HepG2 (cell line): ENCODE data around the gene MBOAT7. TPM values are rescaled to one million over a fixed set of nuclear protein-coding genes. Genes with fewer than 3 reads are reported as not detected.

Experiments
- BHLHE40 ChIP-seq: IDR thresholded peaks from 2 replicates; pipeline ENCODE4 v1.6.1; 2011; ENCODE audit warnings: low read length, improper control_type of control experiment
- GATA4 ChIP-seq: sonication (generic); IDR thresholded peaks from 2 replicates; pipeline ENCODE4 v1.6.1; 2016; ENCODE audit warnings: antibody characterized with exemption, low read depth, borderline replicate concordance
- HOXA3 ChIP-seq: sonication (generic); formaldehyde crosslinking; IDR thresholded peaks from 2 replicates; pipeline ENCODE4 v1.5.0; 2020; ENCODE audit warnings: missing genetic modification reagents
- MBNL3 ChIP-seq: fragments of 250-450 bp; sonication (Bioruptor Pico); conservative IDR thresholded peaks from 2 replicates; pipeline ENCODE4 v1.8.0; 2022; ENCODE audit warnings: mild to moderate bottlenecking, inconsistent platforms
- MZF1 ChIP-seq: sonication (generic); formaldehyde crosslinking; IDR thresholded peaks from 2 replicates; pipeline ENCODE4 v1.8.1; 2023; ENCODE audit warnings: mild to moderate bottlenecking, missing genetic modification reagents, borderline replicate concordance
- POLR2AphosphoS5 ChIP-seq: IDR thresholded peaks from 2 replicates; pipeline ENCODE4 v1.6.1; 2012; ENCODE audit warnings: low read depth, low read length
- RFX5 ChIP-seq: IDR thresholded peaks from 2 replicates; pipeline ENCODE4 v1.6.1; 2011; ENCODE audit warnings: low read depth, low read length, improper control_type of control experiment
- SPEN ChIP-seq: sonication (generic); formaldehyde crosslinking; IDR thresholded peaks from 2 replicates; pipeline ENCODE4 v1.5.1; 2020; ENCODE audit warnings: low read depth, mild to moderate bottlenecking, missing genetic modification reagents
- XRCC5 ChIP-seq: fragments of 200-400 bp; formaldehyde crosslinking; optimal IDR thresholded peaks from 2 replicates; pipeline ENCODE3; 2017; ENCODE audit warnings: mild to moderate bottlenecking, low read length
- polyA plus RNA-seq, 8 experiments: library from polyadenylated mRNA; depleted of rRNA in 3 of 8; stranded (reverse) in 7 of 8; unstranded in 1 of 8; fragments of >200 nt; fragmentation: Illumina TruSeq in 4 of 8; extraction: Trizol in 4 of 8; gene quantifications; 2 replicates each; pipeline versions ENCODE4 v1.2.1 to v1.2.3, GENCODE V29; 2011 to 2016; ENCODE audit warnings: low read depth in 4 of 8, missing spikeins in 1 of 8, mixed read lengths in 1 of 8; ENCODE audit not compliant: insufficient read depth in 1 of 8
- total RNA-seq, 5 experiments: library from RNA; depleted of rRNA; stranded (reverse); fragments of >200 nt; fragmentation: Illumina TruSeq; extraction: Trizol; gene quantifications; 2 replicates each; pipeline ENCODE4 v1.2.3, GENCODE V29; 2016; ENCODE audit warnings: low read depth in 1 of 5
- TF ChIP-seq, protein P1 (sequence below): sonication (generic); formaldehyde crosslinking; conservative IDR thresholded peaks from 2 replicates; pipeline ENCODE4 v1.8.0; 2022; ENCODE audit warnings: missing genetic modification reagents
- TF ChIP-seq, protein P2 (sequence below): IDR thresholded peaks from 2 replicates; pipeline ENCODE4 v1.6.1; 2016; ENCODE audit warnings: control low read depth
- TF ChIP-seq, protein P3 (sequence below): sonication (generic); formaldehyde crosslinking; IDR thresholded peaks from 2 replicates; pipeline ENCODE4 v1.8.0; 2022; ENCODE audit warnings: low read depth, missing genetic modification reagents
- TF ChIP-seq, protein P4 (sequence below): sonication (generic); formaldehyde crosslinking; IDR thresholded peaks from 2 replicates; pipeline ENCODE4 v1.8.1; 2023; ENCODE audit warnings: mild to moderate bottlenecking, missing genetic modification reagents
- TF ChIP-seq, protein P5 (sequence below): IDR thresholded peaks from 2 replicates; pipeline ENCODE4 v1.6.1; 2012; ENCODE audit warnings: inconsistent platforms
- TF ChIP-seq, protein P6 (sequence below): sonication (generic); formaldehyde crosslinking; IDR thresholded peaks from 2 replicates; pipeline ENCODE4 v1.4.0; 2020; ENCODE audit warnings: missing genetic modification reagents
- TF ChIP-seq, protein P7 (sequence below): sonication (generic); formaldehyde crosslinking; IDR thresholded peaks from 2 replicates; pipeline ENCODE4 v1.5.1; 2020; ENCODE audit warnings: mild to moderate bottlenecking, missing genetic modification reagents, moderate library complexity

Gene MBOAT7
- total and polyA plus RNA-seq, 2 of the 13 experiments (the other 11 are each of a cell fraction or from before 2014, with no cell fraction given), result 22.2 to 25.5 TPM

DNA sequence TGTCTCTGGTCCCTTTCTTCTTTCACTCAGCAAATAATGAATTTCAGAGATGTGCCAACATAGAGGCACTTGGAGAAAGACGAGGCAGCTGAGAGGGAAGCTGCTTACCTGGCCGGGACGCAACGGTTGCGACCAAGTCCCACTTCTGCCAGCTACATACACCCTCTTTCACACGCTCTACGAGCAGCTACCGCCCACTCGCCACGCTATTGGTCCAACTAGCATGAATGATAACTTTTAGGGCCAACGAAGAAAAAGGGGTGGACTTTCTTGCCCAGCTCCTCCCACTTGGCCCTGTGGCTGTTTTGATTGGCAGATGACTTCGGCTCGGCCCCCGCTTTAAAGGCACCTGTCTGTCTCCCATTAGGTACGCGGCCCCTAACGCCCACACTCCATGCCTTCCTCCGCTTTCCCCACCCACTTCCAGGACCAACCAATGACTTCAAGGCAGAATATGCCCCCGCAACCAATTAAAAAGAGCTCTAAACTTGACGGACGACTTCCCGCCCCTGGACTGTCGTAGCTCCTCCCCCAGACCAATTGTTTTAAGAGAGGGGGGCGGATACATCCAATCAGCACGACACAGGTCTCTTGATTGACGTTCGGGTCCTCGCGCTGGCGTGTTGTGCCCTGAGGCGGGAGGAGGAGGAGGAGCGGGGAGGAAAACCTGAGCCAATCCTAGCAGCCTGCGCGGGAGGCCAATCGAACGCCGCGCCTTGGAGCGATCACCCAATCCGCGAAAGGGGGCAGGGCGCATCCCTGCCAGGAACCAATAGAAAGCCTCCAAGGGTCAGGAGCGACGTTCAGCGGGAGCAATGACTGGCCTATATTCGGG lies 52.3 kb downstream of the MBOAT7 start (continued):
- TF ChIP-seq, protein P1, sequence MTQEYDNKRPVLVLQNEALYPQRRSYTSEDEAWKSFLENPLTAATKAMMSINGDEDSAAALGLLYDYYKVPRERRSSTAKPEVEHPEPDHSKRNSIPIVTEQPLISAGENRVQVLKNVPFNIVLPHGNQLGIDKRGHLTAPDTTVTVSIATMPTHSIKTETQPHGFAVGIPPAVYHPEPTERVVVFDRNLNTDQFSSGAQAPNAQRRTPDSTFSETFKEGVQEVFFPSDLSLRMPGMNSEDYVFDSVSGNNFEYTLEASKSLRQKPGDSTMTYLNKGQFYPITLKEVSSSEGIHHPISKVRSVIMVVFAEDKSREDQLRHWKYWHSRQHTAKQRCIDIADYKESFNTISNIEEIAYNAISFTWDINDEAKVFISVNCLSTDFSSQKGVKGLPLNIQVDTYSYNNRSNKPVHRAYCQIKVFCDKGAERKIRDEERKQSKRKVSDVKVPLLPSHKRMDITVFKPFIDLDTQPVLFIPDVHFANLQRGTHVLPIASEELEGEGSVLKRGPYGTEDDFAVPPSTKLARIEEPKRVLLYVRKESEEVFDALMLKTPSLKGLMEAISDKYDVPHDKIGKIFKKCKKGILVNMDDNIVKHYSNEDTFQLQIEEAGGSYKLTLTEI, result no peak
- TF ChIP-seq, protein P2, sequence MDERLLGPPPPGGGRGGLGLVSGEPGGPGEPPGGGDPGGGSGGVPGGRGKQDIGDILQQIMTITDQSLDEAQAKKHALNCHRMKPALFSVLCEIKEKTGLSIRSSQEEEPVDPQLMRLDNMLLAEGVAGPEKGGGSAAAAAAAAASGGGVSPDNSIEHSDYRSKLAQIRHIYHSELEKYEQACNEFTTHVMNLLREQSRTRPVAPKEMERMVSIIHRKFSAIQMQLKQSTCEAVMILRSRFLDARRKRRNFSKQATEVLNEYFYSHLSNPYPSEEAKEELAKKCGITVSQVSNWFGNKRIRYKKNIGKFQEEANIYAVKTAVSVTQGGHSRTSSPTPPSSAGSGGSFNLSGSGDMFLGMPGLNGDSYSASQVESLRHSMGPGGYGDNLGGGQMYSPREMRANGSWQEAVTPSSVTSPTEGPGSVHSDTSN (CRISPR knock-in tag), result peak; percentile 94
- TF ChIP-seq POLR2AphosphoS5 (peak; percentile 93), HOXA3 (CRISPR knock-in tag) (peak; percentile 16; the same call in 1 of the 2 replicates), XRCC5 (peak; percentile 53), GATA4 (peak; percentile 65; the same call in 1 of the 2 replicates), SPEN (peak; percentile 35; the same call in 1 of the 2 replicates), BHLHE40 (no peak), MBNL3 (CRISPR knock-in tag) (no peak), RFX5 (peak; percentile 43; the same call in 1 of the 2 replicates), MZF1 (CRISPR knock-in tag) (no peak)
- TF ChIP-seq, protein P3, sequence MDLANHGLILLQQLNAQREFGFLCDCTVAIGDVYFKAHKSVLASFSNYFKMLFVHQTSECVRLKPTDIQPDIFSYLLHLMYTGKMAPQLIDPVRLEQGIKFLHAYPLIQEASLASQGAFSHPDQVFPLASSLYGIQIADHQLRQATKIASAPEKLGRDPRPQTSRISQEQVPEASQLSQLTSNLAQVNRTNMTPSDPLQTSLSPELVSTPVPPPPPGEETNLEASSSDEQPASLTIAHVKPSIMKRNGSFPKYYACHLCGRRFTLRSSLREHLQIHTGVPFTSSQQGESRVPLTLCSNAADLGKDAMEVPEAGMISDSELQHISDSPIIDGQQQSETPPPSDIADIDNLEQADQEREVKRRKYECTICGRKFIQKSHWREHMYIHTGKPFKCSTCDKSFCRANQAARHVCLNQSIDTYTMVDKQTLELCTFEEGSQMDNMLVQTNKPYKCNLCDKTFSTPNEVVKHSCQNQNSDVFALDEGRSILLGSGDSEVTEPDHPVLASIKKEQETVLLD, result no peak
- TF ChIP-seq, protein P4, sequence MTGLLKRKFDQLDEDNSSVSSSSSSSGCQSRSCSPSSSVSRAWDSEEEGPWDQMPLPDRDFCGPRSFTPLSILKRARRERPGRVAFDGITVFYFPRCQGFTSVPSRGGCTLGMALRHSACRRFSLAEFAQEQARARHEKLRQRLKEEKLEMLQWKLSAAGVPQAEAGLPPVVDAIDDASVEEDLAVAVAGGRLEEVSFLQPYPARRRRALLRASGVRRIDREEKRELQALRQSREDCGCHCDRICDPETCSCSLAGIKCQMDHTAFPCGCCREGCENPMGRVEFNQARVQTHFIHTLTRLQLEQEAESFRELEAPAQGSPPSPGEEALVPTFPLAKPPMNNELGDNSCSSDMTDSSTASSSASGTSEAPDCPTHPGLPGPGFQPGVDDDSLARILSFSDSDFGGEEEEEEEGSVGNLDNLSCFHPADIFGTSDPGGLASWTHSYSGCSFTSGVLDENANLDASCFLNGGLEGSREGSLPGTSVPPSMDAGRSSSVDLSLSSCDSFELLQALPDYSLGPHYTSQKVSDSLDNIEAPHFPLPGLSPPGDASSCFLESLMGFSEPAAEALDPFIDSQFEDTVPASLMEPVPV (CRISPR knock-in tag), result 0 out of 2 replicates have a peak, but pooled peaks have one; percentile 12
- TF ChIP-seq, protein P5, sequence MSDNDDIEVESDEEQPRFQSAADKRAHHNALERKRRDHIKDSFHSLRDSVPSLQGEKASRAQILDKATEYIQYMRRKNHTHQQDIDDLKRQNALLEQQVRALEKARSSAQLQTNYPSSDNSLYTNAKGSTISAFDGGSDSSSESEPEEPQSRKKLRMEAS, result 0 out of 2 replicates have a peak, but pooled peaks have one; percentile 9
- TF ChIP-seq, protein P6, sequence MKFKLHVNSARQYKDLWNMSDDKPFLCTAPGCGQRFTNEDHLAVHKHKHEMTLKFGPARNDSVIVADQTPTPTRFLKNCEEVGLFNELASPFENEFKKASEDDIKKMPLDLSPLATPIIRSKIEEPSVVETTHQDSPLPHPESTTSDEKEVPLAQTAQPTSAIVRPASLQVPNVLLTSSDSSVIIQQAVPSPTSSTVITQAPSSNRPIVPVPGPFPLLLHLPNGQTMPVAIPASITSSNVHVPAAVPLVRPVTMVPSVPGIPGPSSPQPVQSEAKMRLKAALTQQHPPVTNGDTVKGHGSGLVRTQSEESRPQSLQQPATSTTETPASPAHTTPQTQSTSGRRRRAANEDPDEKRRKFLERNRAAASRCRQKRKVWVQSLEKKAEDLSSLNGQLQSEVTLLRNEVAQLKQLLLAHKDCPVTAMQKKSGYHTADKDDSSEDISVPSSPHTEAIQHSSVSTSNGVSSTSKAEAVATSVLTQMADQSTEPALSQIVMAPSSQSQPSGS (CRISPR knock-in tag), result no peak
- TF ChIP-seq, protein P7, sequence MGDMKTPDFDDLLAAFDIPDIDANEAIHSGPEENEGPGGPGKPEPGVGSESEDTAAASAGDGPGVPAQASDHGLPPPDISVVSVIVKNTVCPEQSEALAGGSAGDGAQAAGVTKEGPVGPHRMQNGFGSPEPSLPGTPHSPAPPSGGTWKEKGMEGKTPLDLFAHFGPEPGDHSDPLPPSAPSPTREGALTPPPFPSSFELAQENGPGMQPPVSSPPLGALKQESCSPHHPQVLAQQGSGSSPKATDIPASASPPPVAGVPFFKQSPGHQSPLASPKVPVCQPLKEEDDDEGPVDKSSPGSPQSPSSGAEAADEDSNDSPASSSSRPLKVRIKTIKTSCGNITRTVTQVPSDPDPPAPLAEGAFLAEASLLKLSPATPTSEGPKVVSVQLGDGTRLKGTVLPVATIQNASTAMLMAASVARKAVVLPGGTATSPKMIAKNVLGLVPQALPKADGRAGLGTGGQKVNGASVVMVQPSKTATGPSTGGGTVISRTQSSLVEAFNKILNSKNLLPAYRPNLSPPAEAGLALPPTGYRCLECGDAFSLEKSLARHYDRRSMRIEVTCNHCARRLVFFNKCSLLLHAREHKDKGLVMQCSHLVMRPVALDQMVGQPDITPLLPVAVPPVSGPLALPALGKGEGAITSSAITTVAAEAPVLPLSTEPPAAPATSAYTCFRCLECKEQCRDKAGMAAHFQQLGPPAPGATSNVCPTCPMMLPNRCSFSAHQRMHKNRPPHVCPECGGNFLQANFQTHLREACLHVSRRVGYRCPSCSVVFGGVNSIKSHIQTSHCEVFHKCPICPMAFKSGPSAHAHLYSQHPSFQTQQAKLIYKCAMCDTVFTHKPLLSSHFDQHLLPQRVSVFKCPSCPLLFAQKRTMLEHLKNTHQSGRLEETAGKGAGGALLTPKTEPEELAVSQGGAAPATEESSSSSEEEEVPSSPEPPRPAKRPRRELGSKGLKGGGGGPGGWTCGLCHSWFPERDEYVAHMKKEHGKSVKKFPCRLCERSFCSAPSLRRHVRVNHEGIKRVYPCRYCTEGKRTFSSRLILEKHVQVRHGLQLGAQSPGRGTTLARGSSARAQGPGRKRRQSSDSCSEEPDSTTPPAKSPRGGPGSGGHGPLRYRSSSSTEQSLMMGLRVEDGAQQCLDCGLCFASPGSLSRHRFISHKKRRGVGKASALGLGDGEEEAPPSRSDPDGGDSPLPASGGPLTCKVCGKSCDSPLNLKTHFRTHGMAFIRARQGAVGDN, result peak; percentile 11; the same call in 1 of the 2 replicates
